HG02852 (cell line): ENCODE data around the gene LARP4B.

Experiments used
- ATAC-seq: cut with Tn5 transposase; IDR thresholded peaks from one replicate; pipeline ENCODE4 v1.9.1; 2021; ENCODE audit warnings: mild to moderate bottlenecking, moderate library complexity; ENCODE audit not compliant: unreplicated experiment

LARP4B gene

GRCh38 chr10:931326-932318 is at the start of gene LARP4B:
Gene LARP4B, minus strand, starts transcription at chr10:931705. Its CDS starts 45,984 bp downstream, at chr10:885721.
- ATAC-seq = peak; percentile 89

GRCh38 chr10:980468-981093 is 49.1 kb upstream of the LARP4B start:
- ATAC-seq = no peak

GRCh38 chr10:978826-979421 is 47.4 kb upstream of the LARP4B start:
- no peak for ATAC-seq

GRCh38 chr10:976316-976715 is 44.8 kb upstream of the LARP4B start:
- no peak for ATAC-seq

- ATAC-seq = no peak
Measured at GRCh38 chr10:974785-975074, 43.2 kb upstream of the LARP4B start.

- no peak for ATAC-seq
Measured at GRCh38 chr10:974038-974784, 42.7 kb upstream of the LARP4B start.

- ATAC-seq = no peak
Measured at GRCh38 chr10:972763-973162, 41.3 kb upstream of the LARP4B start.

GRCh38 chr10:971613-972012 is 40.1 kb upstream of the LARP4B start:
- ATAC-seq = no peak

GRCh38 chr10:971150-971542 is 39.6 kb upstream of the LARP4B start:
- ATAC-seq = no peak

- no peak for ATAC-seq
Measured at GRCh38 chr10:970311-971149, 39.0 kb upstream of the LARP4B start.

GRCh38 chr10:969473-970150 is 38.1 kb upstream of the LARP4B start:
- no peak for ATAC-seq

GRCh38 chr10:968546-969199 is 37.2 kb upstream of the LARP4B start:
- ATAC-seq = no peak

- no peak for ATAC-seq
Measured at GRCh38 chr10:966466-967235, 35.1 kb upstream of the LARP4B start.

- ATAC-seq = no peak
Measured at GRCh38 chr10:964988-965417, 33.5 kb upstream of the LARP4B start.

GRCh38 chr10:964321-964987 is 32.9 kb upstream of the LARP4B start:
- ATAC-seq = no peak

GRCh38 chr10:963655-964054 is 32.1 kb upstream of the LARP4B start:
- no peak for ATAC-seq

- ATAC-seq = no peak
Measured at GRCh38 chr10:963186-963585, 31.7 kb upstream of the LARP4B start.

GRCh38 chr10:962342-962741 is 30.8 kb upstream of the LARP4B start:
- no peak for ATAC-seq
